ENCODE results near the gene CSMD2. TPM values are rescaled to one million over a fixed set of nuclear protein-coding genes. Genes with fewer than 3 reads are reported as not detected.

The CSMD2 gene
- polyA plus RNA-seq, 1 experiment: 2.3 TPM

- TF ChIP-seq CTCF (IDR thresholded peaks at IDR 0.05; ENCODE audit: low read depth, low read length): no peak
- H3K9me3 ChIP-seq (ENCODE audit: control insufficient read depth, insufficient read depth, low read length): no peaks in the 10 kb centered on the region; the same call in 1 of the 2 replicates
- ChIA-PET CTCF (interaction anchor here (0.9 kb wide), 1 partner anchor 534 kb away, joined by 3 read pairs; no protein-coding TSS in a partner anchor), POLR2A (no interaction called here)
- peaks cover 6% of the 10 kb centered on the region for H3K27me3 ChIP-seq (ENCODE audit: control insufficient read depth, insufficient read depth, low read length)
- peak overlapping the region; percentile 29 for H3K4me3 ChIP-seq (ENCODE audit: low read depth, low read length)
- no peak for DNase-seq (ENCODE audit: low read depth, low spot score)
- no peak overlapping the region for H3K27ac ChIP-seq (ENCODE audit: low read depth, low read length)
Measured at GRCh38 chr1:34166625-34167361, 1.8 kb upstream of the CSMD2 start.

GRCh38 chr1:34166191-34166624 is 1.2 kb upstream of the CSMD2 start:
- ChIA-PET POLR2A (no interaction called here), CTCF (interaction anchor here (0.9 kb wide), 1 partner anchor 533 kb away, joined by 3 read pairs; no protein-coding TSS in a partner anchor)
- Histone ChIP-seq H3K9me3 (ENCODE audit: control insufficient read depth, insufficient read depth, low read length) (no peaks in the 10 kb centered on the region; the same call in 1 of the 2 replicates), H3K27me3 (ENCODE audit: control insufficient read depth, insufficient read depth, low read length) (peaks cover 6% of the 10 kb centered on the region), H3K27ac (ENCODE audit: low read depth, low read length) (no peak overlapping the region), H3K4me3 (ENCODE audit: low read depth, low read length) (peak overlapping the region; percentile 29)
- TF ChIP-seq CTCF (IDR thresholded peaks at IDR 0.05; ENCODE audit: low read depth, low read length): no peak
- no peak for DNase-seq (ENCODE audit: low read depth, low spot score)

- no peak overlapping the region for H3K27ac ChIP-seq (ENCODE audit: low read depth, low read length)
- no peak for TF ChIP-seq CTCF (IDR thresholded peaks at IDR 0.05; ENCODE audit: low read depth, low read length)
- H3K9me3 ChIP-seq (ENCODE audit: control insufficient read depth, insufficient read depth, low read length): no peaks in the 10 kb centered on the region; the same call in 1 of the 2 replicates
- CTCF ChIA-PET: interaction anchor here (0.7 kb wide), 1 partner anchor 36 kb away, joined by 7 read pairs; no protein-coding TSS in a partner anchor
- peaks cover 6% of the 10 kb centered on the region for H3K27me3 ChIP-seq (ENCODE audit: control insufficient read depth, insufficient read depth, low read length)
- no peak for DNase-seq (ENCODE audit: low read depth, low spot score)
- H3K4me3 ChIP-seq (ENCODE audit: low read depth, low read length): peak overlapping the region; percentile 68
- POLR2A ChIA-PET: no interaction called here
Measured at GRCh38 chr1:34165422-34165921, 442 bp upstream of the CSMD2 start.

GRCh38 chr1:34163792-34164731 is 968 bp downstream of the CSMD2 start:
- Histone ChIP-seq H3K4me3 (ENCODE audit: low read depth, low read length) (peak overlapping the region; percentile 68), H3K27me3 (ENCODE audit: control insufficient read depth, insufficient read depth, low read length) (peaks cover 6% of the 10 kb centered on the region), H3K27ac (ENCODE audit: low read depth, low read length) (no peak overlapping the region), H3K9me3 (ENCODE audit: control insufficient read depth, insufficient read depth, low read length) (no peaks in the 10 kb centered on the region; the same call in 1 of the 2 replicates)
- no peak for TF ChIP-seq CTCF (IDR thresholded peaks at IDR 0.05; ENCODE audit: low read depth, low read length)
- ChIA-PET CTCF (interaction anchor here (0.5 to 5.2 kb wide), 23 partner anchors 11 to 555 kb away, joined by 3 to 104 read pairs (median 5); no protein-coding TSS in a partner anchor), POLR2A (interaction anchor here (0.6 to 1.1 kb wide), 4 partner anchors 154 to 428 kb away, joined by 3 to 7 read pairs (median 4); no protein-coding TSS in a partner anchor)
- no peak for DNase-seq (ENCODE audit: low read depth, low spot score)
